Measurements from ENCODE around the gene HOXD3.

DNA sequence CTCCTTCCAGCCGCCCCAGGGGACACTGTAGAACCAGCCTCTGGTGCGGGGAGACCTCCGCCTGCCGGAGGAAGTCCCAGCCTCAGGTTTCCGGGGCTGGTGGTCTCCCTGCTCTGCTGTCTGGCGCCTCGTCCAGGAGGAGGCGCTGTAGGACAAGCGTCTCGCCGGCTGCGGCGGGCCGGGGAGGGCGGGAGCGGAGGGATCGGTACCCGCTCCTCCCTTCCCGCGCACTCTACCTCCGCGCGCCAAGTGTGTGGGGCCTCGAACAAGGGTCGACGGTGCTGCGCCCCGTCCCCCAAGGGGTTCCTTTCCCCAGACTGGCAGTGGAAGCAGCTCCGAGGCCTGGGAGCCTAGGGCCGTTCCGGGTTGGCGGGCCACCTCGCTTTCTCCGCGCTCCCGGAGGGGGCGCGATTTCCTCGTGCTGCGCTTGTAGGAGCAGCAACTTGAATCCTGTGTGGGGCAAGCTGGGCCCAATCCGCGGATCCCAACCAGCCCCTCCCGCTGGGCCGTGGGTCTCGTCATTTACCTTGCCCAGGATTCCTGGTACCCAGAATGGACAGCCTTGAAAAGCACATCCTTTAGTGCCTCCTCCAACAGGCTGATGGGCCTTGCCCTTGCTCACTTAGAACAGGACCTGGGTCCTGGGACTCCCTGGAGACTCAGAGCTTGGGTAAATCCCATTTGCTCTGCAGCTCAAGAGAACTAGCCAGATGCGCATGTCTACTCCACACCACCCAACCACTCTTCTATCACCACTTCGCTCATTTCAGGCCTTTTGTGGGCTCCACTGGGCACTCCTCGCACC lies 16.4 kb upstream of the HOXD3 start:
- TF ChIP-seq CTCF (IDR thresholded peaks at IDR 0.05; ENCODE audit: borderline replicate concordance, extremely low read depth, low read length, poor library complexity, severe bottlenecking): peak; percentile 97
- no peak for TF ChIP-seq EZH2 (IDR thresholded peaks at IDR 0.05; ENCODE audit: borderline replicate concordance, low read depth, low read length, severe bottlenecking)
